WTC11 (cell line): ENCODE results near the gene SORT1.

Experiments used
- ATF6 ChIP-seq: sonication (generic); formaldehyde crosslinking; IDR thresholded peaks from 2 replicates; pipeline ENCODE4 v1.8.1; 2023; ENCODE audit warnings: mild to moderate bottlenecking, missing genetic modification reagents
- E2F1 ChIP-seq: sonication (generic); formaldehyde crosslinking; IDR thresholded peaks from 2 replicates; pipeline ENCODE4 v1.8.0; 2022; ENCODE audit warnings: mild to moderate bottlenecking, missing genetic modification reagents
- FOXP1 ChIP-seq: sonication (generic); formaldehyde crosslinking; IDR thresholded peaks from 2 replicates; pipeline ENCODE4 v1.8.0; 2022; ENCODE audit warnings: missing genetic modification reagents, mild to moderate bottlenecking, moderate library complexity, borderline replicate concordance
- JUN ChIP-seq: sonication (generic); formaldehyde crosslinking; IDR thresholded peaks from 2 replicates; pipeline ENCODE4 v1.8.0; 2023; ENCODE audit warnings: mild to moderate bottlenecking, missing genetic modification reagents
- NR1H2 ChIP-seq: sonication (generic); formaldehyde crosslinking; IDR thresholded peaks from 2 replicates; pipeline ENCODE4 v1.9.0; 2021; ENCODE audit warnings: mild to moderate bottlenecking, moderate library complexity, missing genetic modification reagents
- NR3C1 ChIP-seq: sonication (generic); formaldehyde crosslinking; conservative IDR thresholded peaks from 2 replicates; pipeline ENCODE4 v1.8.1; 2023; ENCODE audit warnings: low read depth, mild to moderate bottlenecking, missing genetic modification reagents
- RELA ChIP-seq: sonication (generic); formaldehyde crosslinking; IDR thresholded peaks from 2 replicates; pipeline ENCODE4 v1.8.1; 2022; ENCODE audit warnings: missing genetic modification reagents, mild to moderate bottlenecking, borderline replicate concordance
- TF ChIP-seq, protein P1 (sequence below): fragments of 200-600 bp; IDR thresholded peaks from 2 replicates; pipeline ENCODE4 v1.8.0; 2022; ENCODE audit warnings: antibody characterized with exemption

- no peak for TF ChIP-seq FOXP1 (CRISPR knock-in tag)
- TF ChIP-seq, protein P1, sequence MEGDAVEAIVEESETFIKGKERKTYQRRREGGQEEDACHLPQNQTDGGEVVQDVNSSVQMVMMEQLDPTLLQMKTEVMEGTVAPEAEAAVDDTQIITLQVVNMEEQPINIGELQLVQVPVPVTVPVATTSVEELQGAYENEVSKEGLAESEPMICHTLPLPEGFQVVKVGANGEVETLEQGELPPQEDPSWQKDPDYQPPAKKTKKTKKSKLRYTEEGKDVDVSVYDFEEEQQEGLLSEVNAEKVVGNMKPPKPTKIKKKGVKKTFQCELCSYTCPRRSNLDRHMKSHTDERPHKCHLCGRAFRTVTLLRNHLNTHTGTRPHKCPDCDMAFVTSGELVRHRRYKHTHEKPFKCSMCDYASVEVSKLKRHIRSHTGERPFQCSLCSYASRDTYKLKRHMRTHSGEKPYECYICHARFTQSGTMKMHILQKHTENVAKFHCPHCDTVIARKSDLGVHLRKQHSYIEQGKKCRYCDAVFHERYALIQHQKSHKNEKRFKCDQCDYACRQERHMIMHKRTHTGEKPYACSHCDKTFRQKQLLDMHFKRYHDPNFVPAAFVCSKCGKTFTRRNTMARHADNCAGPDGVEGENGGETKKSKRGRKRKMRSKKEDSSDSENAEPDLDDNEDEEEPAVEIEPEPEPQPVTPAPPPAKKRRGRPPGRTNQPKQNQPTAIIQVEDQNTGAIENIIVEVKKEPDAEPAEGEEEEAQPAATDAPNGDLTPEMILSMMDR: no peak
- TF ChIP-seq NR1H2 (CRISPR knock-in tag): no peak
- TF ChIP-seq E2F1 (CRISPR knock-in tag): no peak
- TF ChIP-seq NR3C1 (CRISPR knock-in tag): no peak
- TF ChIP-seq RELA (CRISPR knock-in tag): no peak
- TF ChIP-seq ATF6: no peak
- no peak for TF ChIP-seq JUN
Observed at GRCh38 chr1:109269212-109269980, 128.3 kb downstream of the SORT1 start.
